Endothelial cell of umbilical vein (primary cell): Measurements from ENCODE around the gene ITPKB. TPM values are rescaled to one million over a fixed set of nuclear protein-coding genes. Genes with fewer than 3 reads are reported as not detected.

Source experiments
- BruUV-seq: library from RNA; stranded (reverse); fragments of 400-500 nt; replicated peaks from 2 replicates; lab custom pipeline; 2021; lab: Mats Ljungman, UMichigan
- CTCF ChIA-PET: fragments of 300-600, 350-600 bp; sonication (Branson Sonifier 250); formaldehyde crosslinking; loops from one replicate; lab custom pipeline; 2021; ENCODE audit warnings: antibody characterized with exemption, inconsistent platforms; lab: Charles Lee
- POLR2A ChIA-PET: fragments of 300-600, 350-600 bp; sonication (Branson Sonifier 250); formaldehyde crosslinking; loops from one replicate; lab custom pipeline; 2021; ENCODE audit warnings: antibody characterized with exemption, inconsistent platforms; lab: Charles Lee
- DNase-seq: peaks from one replicate; pipeline ENCODE4 v3.0.0-alpha.2; 2011; ENCODE audit warnings: low read depth, low spot score
- FAIRE-seq: peaks from 2 replicates; lab custom pipeline; 2011; peaks lifted over from hg19 to GRCh38; lab: Jason Lieb, UNC
- H2AFZ ChIP-seq: 2 replicates; pipeline ENCODE4 v1.6.0; 2012; ENCODE audit warnings: low read depth, low read length, control low read depth, inconsistent platforms
- H3K27ac ChIP-seq: 2 replicates; pipeline ENCODE4 v1.5.1; 2011; ENCODE audit warnings: low read depth, mild to moderate bottlenecking, control low read depth, low read length, moderate library complexity; ENCODE audit not compliant: insufficient read depth
- H3K27me3 ChIP-seq, 2 experiments: 2 replicates each; pipeline versions ENCODE4 v1.6.0 to v1.6.1; 2011; ENCODE audit warnings: low read length in 2 of 2, mixed read lengths in 1 of 2; ENCODE audit not compliant: control insufficient read depth in 2 of 2, insufficient read depth in 2 of 2
- H3K36me3 ChIP-seq, 2 experiments: 2 replicates in 1 of 2; 3 replicates in 1 of 2; pipeline ENCODE4 v1.5.1; 2011; ENCODE audit warnings: low read length in 2 of 2, mild to moderate bottlenecking in 1 of 2, moderate library complexity in 1 of 2; ENCODE audit not compliant: control insufficient read depth in 2 of 2, insufficient read depth in 2 of 2; ENCODE audit errors: extremely low read depth in 1 of 2
- H3K4me1 ChIP-seq: 3 replicates; pipeline ENCODE4 v1.5.1; 2011; ENCODE audit warnings: mild to moderate bottlenecking, low read length; ENCODE audit not compliant: control insufficient read depth, insufficient read depth; ENCODE audit errors: extremely low read depth
- H3K4me2 ChIP-seq: 2 replicates; pipeline ENCODE4 v1.6.1; 2011; ENCODE audit warnings: low read length, control low read depth, mixed read lengths; ENCODE audit not compliant: insufficient read depth
- H3K4me3 ChIP-seq, 3 experiments: fragments of 200-600 bp in 1 of 3; sonication (generic), shearing (Covaris generic) in 1 of 3; replicated peaks in 1 of 3; 2 replicates each; pipeline ENCODE4 v1.5.1; 2011 to 2016; ENCODE audit warnings: control low read depth in 3 of 3, low read length in 3 of 3, mild to moderate bottlenecking in 2 of 3, inconsistent platforms in 1 of 3, low read depth in 1 of 3, moderate library complexity in 1 of 3; ENCODE audit not compliant: insufficient read depth in 1 of 3
- H3K79me2 ChIP-seq: 2 replicates; pipeline ENCODE4 v1.6.0; 2012; ENCODE audit warnings: low read length, inconsistent platforms; ENCODE audit not compliant: control insufficient read depth, insufficient read depth
- H3K9ac ChIP-seq: replicated peaks from 2 replicates; pipeline ENCODE3; 2011; ENCODE audit warnings: low read length, control low read depth; ENCODE audit not compliant: insufficient read depth; ENCODE audit errors: extremely low read depth
- H3K9me1 ChIP-seq: replicated peaks from 3 replicates; pipeline ENCODE4 v1.6.0; 2011; ENCODE audit warnings: mild to moderate bottlenecking, low read length; ENCODE audit not compliant: control insufficient read depth, insufficient read depth; ENCODE audit errors: extremely low read depth
- H3K9me3 ChIP-seq: replicated peaks from 2 replicates; pipeline ENCODE4 v1.5.1; 2012; ENCODE audit warnings: low read length, inconsistent platforms; ENCODE audit not compliant: control insufficient read depth, insufficient read depth
- H4K20me1 ChIP-seq: replicated peaks from 2 replicates; pipeline ENCODE3; 2011; ENCODE audit warnings: mild to moderate bottlenecking, low read length; ENCODE audit not compliant: control insufficient read depth, insufficient read depth; ENCODE audit errors: extremely low read depth
- EZH2 ChIP-seq: IDR thresholded peaks from 2 replicates; pipeline ENCODE4 v1.6.1; 2012; ENCODE audit warnings: borderline replicate concordance, low read depth, mild to moderate bottlenecking, moderate library complexity, low read length, inconsistent platforms; ENCODE audit not compliant: severe bottlenecking
- JUN ChIP-seq: IDR thresholded peaks from 2 replicates; pipeline ENCODE4 v1.6.1; 2011; ENCODE audit warnings: borderline replicate concordance, low read depth; ENCODE audit not compliant: insufficient read length, insufficient read depth
- MYC ChIP-seq: IDR thresholded peaks from one replicate; pipeline ENCODE4 v1.6.1; 2011; ENCODE audit warnings: mild to moderate bottlenecking, low read depth, low read length
- POLR2A ChIP-seq: IDR thresholded peaks from 2 replicates; pipeline ENCODE4 v1.6.1; 2012; ENCODE audit warnings: low read depth, mild to moderate bottlenecking, control low read depth, low read length
- POLR2AphosphoS5 ChIP-seq: IDR thresholded peaks from 2 replicates; pipeline ENCODE4 v1.6.1; 2012; ENCODE audit warnings: low read depth, mild to moderate bottlenecking, control low read depth, low read length, moderate library complexity; ENCODE audit not compliant: insufficient read depth
- dilution Hi-C: fragments of 300-500 bp; cut with MboI; formaldehyde crosslinking; loops from one replicate; pipeline ENCODE4 v1.15.0; 2019; ENCODE audit warnings: low sequenced_read_pairs; ENCODE audit not compliant: extremely low pct_ligation_motif_present
- intact Hi-C: fragments of 100-400 bp; cut with micrococcal nuclease; formaldehyde crosslinking; loops from one replicate; pipeline ENCODE4 v1.10.0; 2022
- polyA plus RNA-seq, 4 experiments: library from polyadenylated mRNA; depleted of rRNA in 3 of 4; stranded (reverse) in 3 of 4; unstranded in 1 of 4; fragments of >200 nt; gene quantifications; 2 replicates each; pipeline versions ENCODE4 v1.2.1 to v1.2.3, GENCODE V29; 2011 to 2012; ENCODE audit warnings: missing spikeins in 1 of 4
- total RNA-seq: library from RNA; stranded (reverse); gene quantifications from 2 replicates; pipeline ENCODE4 v1.2.3, GENCODE V29; 2021
- TF ChIP-seq, protein P1 (sequence below), 2 donors: IDR thresholded peaks; 1 replicate in 1 of 2; 2 replicates in 1 of 2; pipeline ENCODE4 v1.5.1; 2011; ENCODE audit warnings: low read length in 2 of 2, mild to moderate bottlenecking in 2 of 2, moderate library complexity in 2 of 2, control low read depth in 1 of 2, inconsistent platforms in 1 of 2, low read depth in 1 of 2; ENCODE audit not compliant: insufficient read depth in 1 of 2; ENCODE audit errors: extremely low read depth in 1 of 2

Gene ITPKB
- total and polyA plus RNA-seq, 2 donors (not counting 3 experiments of a cell fraction or from before 2014, with no cell fraction given) = 7.7 to 34.8 TPM

GRCh38 chr1:226627050-226627755 lies 111.9 kb downstream of the ITPKB start:
- ChIA-PET CTCF (interaction anchor here (1.0 to 2.2 kb wide), 30 partner anchors 8 to 915 kb away, joined by 3 to 26 read pairs (median 6); partner anchors contain the start of gene COQ8A), POLR2A (no interaction called here)
- no peak overlapping the region for H3K4me3 ChIP-seq
- H3K9ac ChIP-seq = no peak overlapping the region
- no peak overlapping the region for H3K27ac ChIP-seq
- FAIRE-seq = no peak
- DNase-seq = no peak
- BruUV-seq = no TSS peak
- no peaks in the 10 kb centered on the region for H3K9me3 ChIP-seq
- no peaks in the 10 kb centered on the region for H4K20me1 ChIP-seq
- dilution Hi-C loops (no loop called here), intact Hi-C loops (loop anchor here (2.0 kb wide), 3 partner anchors 202 to 820 kb away; partner anchors contain the start of gene PSEN2)
- no peaks in the 10 kb centered on the region for H3K9me1 ChIP-seq
- H3K4me1 ChIP-seq = no peaks in the 10 kb centered on the region
- TF ChIP-seq EZH2 (no peak), POLR2AphosphoS5 (no peak), MYC (no peak), POLR2A (no peak), JUN (no peak)
- TF ChIP-seq, protein P1, sequence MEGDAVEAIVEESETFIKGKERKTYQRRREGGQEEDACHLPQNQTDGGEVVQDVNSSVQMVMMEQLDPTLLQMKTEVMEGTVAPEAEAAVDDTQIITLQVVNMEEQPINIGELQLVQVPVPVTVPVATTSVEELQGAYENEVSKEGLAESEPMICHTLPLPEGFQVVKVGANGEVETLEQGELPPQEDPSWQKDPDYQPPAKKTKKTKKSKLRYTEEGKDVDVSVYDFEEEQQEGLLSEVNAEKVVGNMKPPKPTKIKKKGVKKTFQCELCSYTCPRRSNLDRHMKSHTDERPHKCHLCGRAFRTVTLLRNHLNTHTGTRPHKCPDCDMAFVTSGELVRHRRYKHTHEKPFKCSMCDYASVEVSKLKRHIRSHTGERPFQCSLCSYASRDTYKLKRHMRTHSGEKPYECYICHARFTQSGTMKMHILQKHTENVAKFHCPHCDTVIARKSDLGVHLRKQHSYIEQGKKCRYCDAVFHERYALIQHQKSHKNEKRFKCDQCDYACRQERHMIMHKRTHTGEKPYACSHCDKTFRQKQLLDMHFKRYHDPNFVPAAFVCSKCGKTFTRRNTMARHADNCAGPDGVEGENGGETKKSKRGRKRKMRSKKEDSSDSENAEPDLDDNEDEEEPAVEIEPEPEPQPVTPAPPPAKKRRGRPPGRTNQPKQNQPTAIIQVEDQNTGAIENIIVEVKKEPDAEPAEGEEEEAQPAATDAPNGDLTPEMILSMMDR (IDR thresholded peaks at IDR 0.05; ENCODE audit: extremely low read depth in 1 of 2, insufficient read depth in 1 of 2, low read depth in 1 of 2, low read length in 2 of 2) = no peak
- H3K36me3 ChIP-seq = no peaks in the 10 kb centered on the region
- H3K27me3 ChIP-seq = no peaks in the 10 kb centered on the region
- no peak overlapping the region for H3K4me2 ChIP-seq
- H2AFZ ChIP-seq = no peak overlapping the region
- H3K79me2 ChIP-seq = no peaks in the 10 kb centered on the region
